Keratinocyte (primary cell): ENCODE data around the gene PRAMEF17.
"Not testable (repeated sequence)": the region's sequence is repeated elsewhere in the genome, so short reads cannot be mapped to it uniquely, and the experiment has no call there.

ENCODE experiments used
- CTCF ChIP-seq, 3 experiments: IDR thresholded peaks in 1 of 3; conservative IDR thresholded peaks in 1 of 3; optimal IDR thresholded peaks in 1 of 3; 2 replicates in 2 of 3; 3 replicates in 1 of 3; pipeline versions ENCODE3 to v1.5.1; 2011; ENCODE audit warnings: low read length in 3 of 3, mild to moderate bottlenecking in 3 of 3, moderate library complexity in 2 of 3, control low read depth in 1 of 3, inconsistent platforms in 1 of 3; ENCODE audit not compliant: insufficient read depth in 2 of 3; ENCODE audit errors: extremely low read depth in 1 of 3
- EZH2 ChIP-seq: IDR thresholded peaks from one replicate; pipeline ENCODE4 v1.6.1; 2012; ENCODE audit warnings: inconsistent platforms, mild to moderate bottlenecking, low read length, moderate library complexity

- not testable (repeated sequence) for TF ChIP-seq CTCF (optimal IDR thresholded peaks at IDR 0.05 in 1 of 3, IDR thresholded peaks at IDR 0.05 in 1 of 3, conservative IDR thresholded peaks at IDR 0.05 in 1 of 3; ENCODE audit: extremely low read depth in 1 of 3, insufficient read depth in 2 of 3, low read length in 3 of 3); EZH2
Measured at GRCh38 chr1:13353476-13353875, 36.0 kb upstream of the PRAMEF17 start.
